GM12873 (cell line): Measurements from ENCODE around the gene ADAT2.

Experiments used
- CTCF ChIP-seq: IDR thresholded peaks from 2 replicates; pipeline ENCODE4 v1.5.1; 2012; ENCODE audit warnings: low read depth, mild to moderate bottlenecking, moderate library complexity, low read length, control low read depth; ENCODE audit not compliant: insufficient read depth; ENCODE audit errors: missing control alignments

The ADAT2 gene

GRCh38 chr6:143408151-143408786, 42.2 kb downstream of the ADAT2 start:
- no peak for TF ChIP-seq CTCF

GRCh38 chr6:143406673-143407072, 43.8 kb downstream of the ADAT2 start:
- TF ChIP-seq CTCF: no peak

- no peak for TF ChIP-seq CTCF
Observed at GRCh38 chr6:143405373-143406154, 44.9 kb downstream of the ADAT2 start.

- no peak for TF ChIP-seq CTCF
Observed at GRCh38 chr6:143402721-143403336, 47.7 kb downstream of the ADAT2 start.

GRCh38 chr6:143401636-143402370, 48.7 kb downstream of the ADAT2 start:
- TF ChIP-seq CTCF: no peak

- TF ChIP-seq CTCF: no peak
Observed at GRCh38 chr6:143401068-143401446, 49.4 kb downstream of the ADAT2 start.
